ENCODE results near the gene DNAJC18.

The DNAJC18 gene

GRCh38 chr5:139393497-139394122 lies 45.7 kb downstream of the DNAJC18 start:
- no peak for TF ChIP-seq GATA2 (IDR thresholded peaks at IDR 0.05; ENCODE audit: low read depth, low read length)
- no peak for TF ChIP-seq GATA3 (IDR thresholded peaks at IDR 0.05; ENCODE audit: low read depth, low read length)

GRCh38 chr5:139392678-139393496 lies 46.4 kb downstream of the DNAJC18 start:
- TF ChIP-seq GATA3 (IDR thresholded peaks at IDR 0.05; ENCODE audit: low read depth, low read length) (no peak), GATA2 (IDR thresholded peaks at IDR 0.05; ENCODE audit: low read depth, low read length) (no peak)

GRCh38 chr5:139392324-139392677 lies 47.0 kb downstream of the DNAJC18 start:
- TF ChIP-seq GATA2 (IDR thresholded peaks at IDR 0.05; ENCODE audit: low read depth, low read length) (no peak), GATA3 (IDR thresholded peaks at IDR 0.05; ENCODE audit: low read depth, low read length) (no peak)

GRCh38 chr5:139391570-139392323 lies 47.6 kb downstream of the DNAJC18 start:
- TF ChIP-seq GATA3 (IDR thresholded peaks at IDR 0.05; ENCODE audit: low read depth, low read length) (no peak), GATA2 (IDR thresholded peaks at IDR 0.05; ENCODE audit: low read depth, low read length) (no peak)

GRCh38 chr5:139390639-139391569 lies 48.4 kb downstream of the DNAJC18 start:
- TF ChIP-seq GATA3 (IDR thresholded peaks at IDR 0.05; ENCODE audit: low read depth, low read length) (no peak), GATA2 (IDR thresholded peaks at IDR 0.05; ENCODE audit: low read depth, low read length) (no peak)

DNA sequence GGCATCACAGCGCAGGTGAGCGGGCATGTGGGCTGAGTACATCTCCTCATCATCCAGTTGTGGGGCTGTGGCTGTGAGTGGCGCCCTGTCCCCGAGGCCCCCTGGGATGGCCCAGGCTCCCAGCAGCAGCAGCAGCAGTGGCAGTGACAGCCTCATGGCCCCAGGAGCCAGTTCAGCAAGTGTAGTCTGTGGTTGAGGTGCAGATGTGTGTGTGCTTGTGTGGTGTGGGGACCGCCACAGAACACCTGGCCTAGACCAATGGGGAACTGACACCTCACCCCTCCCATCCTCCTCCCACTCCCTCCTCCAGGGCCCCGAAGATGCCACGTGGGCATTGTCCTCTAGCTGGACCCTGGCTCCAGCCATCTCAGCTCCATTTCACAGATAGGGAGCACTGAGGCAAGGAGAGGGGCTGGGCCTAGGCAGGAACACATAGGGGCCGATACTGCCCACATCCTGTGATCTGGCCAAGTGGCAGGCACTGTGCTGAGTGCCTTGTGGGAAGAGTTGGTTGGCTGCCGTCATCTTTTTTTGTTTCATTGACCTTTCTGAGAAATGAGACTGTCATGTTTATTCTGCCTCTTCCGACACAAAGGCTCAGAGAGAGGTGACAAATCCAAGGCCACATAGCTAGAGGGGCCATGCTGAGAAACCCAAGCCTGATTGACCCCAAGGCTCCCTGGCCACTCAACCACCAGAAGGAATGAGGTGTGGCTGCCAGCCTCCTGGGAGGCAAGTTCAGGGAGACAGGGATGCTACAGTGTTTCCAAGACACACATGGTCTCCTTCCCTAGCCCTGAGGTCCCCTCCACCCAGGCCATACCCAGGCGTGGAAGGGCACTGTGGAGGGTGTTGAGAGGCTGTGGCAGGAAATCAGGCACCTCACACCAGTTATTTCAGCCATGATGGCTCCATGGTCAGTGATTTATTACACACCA lies 49.4 kb downstream of the DNAJC18 start, which contains the start of gene MZB1:
Gene MZB1 (minus strand): TSS at position 213 of the 938 bp plus-strand sequence. CDS start 57 bp downstream, at position 156.
- no peak for TF ChIP-seq GATA3 (IDR thresholded peaks at IDR 0.05; ENCODE audit: low read depth, low read length)
- no peak for TF ChIP-seq GATA2 (IDR thresholded peaks at IDR 0.05; ENCODE audit: low read depth, low read length)

- TF ChIP-seq GATA3 (IDR thresholded peaks at IDR 0.05; ENCODE audit: low read depth, low read length) (no peak), GATA2 (IDR thresholded peaks at IDR 0.05; ENCODE audit: low read depth, low read length) (no peak)
Measured at GRCh38 chr5:139388198-139388821, 51.0 kb downstream of the DNAJC18 start.

- TF ChIP-seq GATA2 (IDR thresholded peaks at IDR 0.05; ENCODE audit: low read depth, low read length) (no peak), GATA3 (IDR thresholded peaks at IDR 0.05; ENCODE audit: low read depth, low read length) (no peak)
Measured at GRCh38 chr5:139387611-139388197, 51.6 kb downstream of the DNAJC18 start.

DNA sequence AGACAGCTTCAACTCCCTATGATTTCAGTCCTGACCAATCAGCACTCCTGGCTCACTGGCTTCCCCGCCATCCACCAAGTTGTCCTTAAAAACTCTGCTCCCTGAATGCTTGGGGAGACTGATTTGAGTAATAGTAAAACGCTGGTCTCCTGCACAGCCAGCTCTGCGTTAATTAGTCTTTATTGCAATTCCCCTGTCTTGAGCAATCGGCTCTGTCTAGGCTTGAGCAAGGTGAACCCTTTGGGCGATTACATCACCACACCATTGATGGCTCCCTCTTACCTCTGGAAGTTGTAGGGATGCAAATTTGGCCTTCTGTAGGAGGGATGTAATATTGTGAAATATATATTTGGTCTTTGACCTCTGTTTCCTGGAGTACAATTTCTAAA lies 53.3 kb downstream of the DNAJC18 start:
- TF ChIP-seq GATA3 (IDR thresholded peaks at IDR 0.05; ENCODE audit: low read depth, low read length) (no peak), GATA2 (IDR thresholded peaks at IDR 0.05; ENCODE audit: low read depth, low read length) (no peak)

- TF ChIP-seq GATA3 (IDR thresholded peaks at IDR 0.05; ENCODE audit: low read depth, low read length) (no peak), GATA2 (IDR thresholded peaks at IDR 0.05; ENCODE audit: low read depth, low read length) (no peak)
Measured at GRCh38 chr5:139385061-139386049, 54.0 kb downstream of the DNAJC18 start.
